Measurements from ENCODE around the gene CCK.

CCK gene

GRCh38 chr3:42229266-42229941 lies 36.6 kb downstream of the CCK start:
- H3K36me3 ChIP-seq (replicated peaks; ENCODE audit: insufficient read depth, low read length): no peaks in the 10 kb centered on the region
- no peaks in the 10 kb centered on the region for H3F3A ChIP-seq (ENCODE audit: insufficient read depth, low read length)
- TF ChIP-seq CTCF (IDR thresholded peaks at IDR 0.05; ENCODE audit: low read length): no peak
- no peak for TF ChIP-seq EZH2phosphoT487 (IDR thresholded peaks at IDR 0.05; ENCODE audit: low read length)
- TF ChIP-seq EZH2 (optimal IDR thresholded peaks at IDR 0.05; ENCODE audit: low read depth, low read length): no peak
- DNase-seq: no peak
- no peaks in the 10 kb centered on the region for H3K79me2 ChIP-seq (ENCODE audit: low read length)
- 0 out of 2 replicates have a peak, but pooled peaks cover 3% of the 10 kb centered on the region for H3K4me1 ChIP-seq (ENCODE audit: low read length)
- H3K4me3 ChIP-seq (ENCODE audit: low read length): no peak overlapping the region
- H3K9ac ChIP-seq (ENCODE audit: low read length): no peak overlapping the region
- H3K27ac ChIP-seq (ENCODE audit: low read length): no peak overlapping the region
- no peaks in the 10 kb centered on the region for H4K20me1 ChIP-seq (ENCODE audit: insufficient read depth, low read length)
- H3K9me2 ChIP-seq (replicated peaks; ENCODE audit: insufficient read depth, low read length): no peaks in the 10 kb centered on the region
- H3K27me3 ChIP-seq (replicated peaks; ENCODE audit: insufficient read depth, low read length): no peaks in the 10 kb centered on the region
- no peak overlapping the region for H3K4me2 ChIP-seq (ENCODE audit: low read depth, low read length)
- H3K9me3 ChIP-seq (replicated peaks; ENCODE audit: insufficient read depth, low read length): no peaks in the 10 kb centered on the region
- no peak overlapping the region for H2AFZ ChIP-seq (ENCODE audit: low read length)

GRCh38 chr3:42228796-42229195 lies 37.2 kb downstream of the CCK start:
- Histone ChIP-seq H3K27me3 (replicated peaks; ENCODE audit: insufficient read depth, low read length) (no peaks in the 10 kb centered on the region), H3K36me3 (replicated peaks; ENCODE audit: insufficient read depth, low read length) (no peaks in the 10 kb centered on the region), H3K79me2 (ENCODE audit: low read length) (no peaks in the 10 kb centered on the region), H4K20me1 (ENCODE audit: insufficient read depth, low read length) (no peaks in the 10 kb centered on the region), H3K9me2 (replicated peaks; ENCODE audit: insufficient read depth, low read length) (no peaks in the 10 kb centered on the region), H3K4me1 (ENCODE audit: low read length) (0 out of 2 replicates have a peak, but pooled peaks cover 3% of the 10 kb centered on the region), H3K4me2 (ENCODE audit: low read depth, low read length) (no peak overlapping the region), H3F3A (ENCODE audit: insufficient read depth, low read length) (no peaks in the 10 kb centered on the region), H2AFZ (ENCODE audit: low read length) (no peak overlapping the region), H3K9ac (ENCODE audit: low read length) (no peak overlapping the region), H3K27ac (ENCODE audit: low read length) (no peak overlapping the region), H3K4me3 (ENCODE audit: low read length) (no peak overlapping the region), H3K9me3 (replicated peaks; ENCODE audit: insufficient read depth, low read length) (no peaks in the 10 kb centered on the region)
- no peak for DNase-seq
- TF ChIP-seq EZH2 (optimal IDR thresholded peaks at IDR 0.05; ENCODE audit: low read depth, low read length) (no peak), CTCF (IDR thresholded peaks at IDR 0.05; ENCODE audit: low read length) (peak; percentile 24)

GRCh38 chr3:42226470-42227425 lies 39.2 kb downstream of the CCK start:
- no peaks in the 10 kb centered on the region for H3K9me3 ChIP-seq (replicated peaks; ENCODE audit: insufficient read depth, low read length)
- H3F3A ChIP-seq (ENCODE audit: insufficient read depth, low read length): no peaks in the 10 kb centered on the region
- no peaks in the 10 kb centered on the region for H3K27me3 ChIP-seq (replicated peaks; ENCODE audit: insufficient read depth, low read length)
- no peaks in the 10 kb centered on the region for H3K79me2 ChIP-seq (ENCODE audit: low read length)
- H3K36me3 ChIP-seq (replicated peaks; ENCODE audit: insufficient read depth, low read length): no peaks in the 10 kb centered on the region
- no peak overlapping the region for H2AFZ ChIP-seq (ENCODE audit: low read length)
- no peaks in the 10 kb centered on the region for H4K20me1 ChIP-seq (ENCODE audit: insufficient read depth, low read length)
- H3K27ac ChIP-seq (ENCODE audit: low read length): no peak overlapping the region
- TF ChIP-seq EZH2phosphoT487 (IDR thresholded peaks at IDR 0.05; ENCODE audit: low read length): no peak
- no peak for TF ChIP-seq CTCF (IDR thresholded peaks at IDR 0.05; ENCODE audit: low read length)
- TF ChIP-seq EZH2 (optimal IDR thresholded peaks at IDR 0.05; ENCODE audit: low read depth, low read length): no peak
- no peak overlapping the region for H3K4me3 ChIP-seq (ENCODE audit: low read length)
- H3K9me2 ChIP-seq (replicated peaks; ENCODE audit: insufficient read depth, low read length): no peaks in the 10 kb centered on the region
- no peak for DNase-seq
- H3K4me2 ChIP-seq (ENCODE audit: low read depth, low read length): no peak overlapping the region
- no peak overlapping the region for H3K9ac ChIP-seq (ENCODE audit: low read length)
- H3K4me1 ChIP-seq (ENCODE audit: low read length): no peaks in the 10 kb centered on the region
